GM19025 (cell line): ENCODE data around the gene SMIM33.
"Not testable (repeated sequence)": the region's sequence is repeated elsewhere in the genome, so short reads cannot be mapped to it uniquely, and the experiment has no call there.

Source experiments
- ATAC-seq: cut with Tn5 transposase; IDR thresholded peaks from one replicate; pipeline ENCODE4 v1.9.1; 2021; ENCODE audit warnings: mild to moderate bottlenecking, low read depth, moderate library complexity; ENCODE audit not compliant: unreplicated experiment

Gene SMIM33

DNA sequence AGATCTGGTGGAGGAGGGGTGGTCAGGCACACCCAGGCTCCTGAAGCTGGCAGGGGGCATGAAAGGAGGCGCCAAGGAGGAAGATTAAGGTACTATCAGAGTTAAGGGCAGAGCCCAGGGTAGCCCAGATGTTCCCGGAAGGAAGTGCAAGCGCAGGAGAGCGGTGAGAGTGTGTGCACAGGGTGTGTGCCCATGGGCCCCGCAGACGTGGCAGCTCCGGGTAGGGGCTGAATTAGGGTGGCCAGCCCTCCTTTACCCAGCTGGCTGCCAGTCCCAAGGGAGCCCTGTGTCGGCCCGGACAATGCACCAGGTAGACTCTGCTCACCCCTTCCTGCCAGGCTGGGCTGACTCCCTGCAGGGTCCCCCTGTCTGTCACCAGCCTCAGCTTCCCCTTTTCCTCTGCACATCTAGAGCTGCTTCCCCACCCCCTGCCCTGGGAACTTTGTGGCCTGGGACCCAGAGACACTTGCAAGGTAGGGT is at the start of gene SMIM33:
TSS of gene SMIM33 (plus strand) at position 184 of the 480 bp plus-strand sequence. CDS start at position 302, 118 bp downstream.
- no peak for ATAC-seq

DNA sequence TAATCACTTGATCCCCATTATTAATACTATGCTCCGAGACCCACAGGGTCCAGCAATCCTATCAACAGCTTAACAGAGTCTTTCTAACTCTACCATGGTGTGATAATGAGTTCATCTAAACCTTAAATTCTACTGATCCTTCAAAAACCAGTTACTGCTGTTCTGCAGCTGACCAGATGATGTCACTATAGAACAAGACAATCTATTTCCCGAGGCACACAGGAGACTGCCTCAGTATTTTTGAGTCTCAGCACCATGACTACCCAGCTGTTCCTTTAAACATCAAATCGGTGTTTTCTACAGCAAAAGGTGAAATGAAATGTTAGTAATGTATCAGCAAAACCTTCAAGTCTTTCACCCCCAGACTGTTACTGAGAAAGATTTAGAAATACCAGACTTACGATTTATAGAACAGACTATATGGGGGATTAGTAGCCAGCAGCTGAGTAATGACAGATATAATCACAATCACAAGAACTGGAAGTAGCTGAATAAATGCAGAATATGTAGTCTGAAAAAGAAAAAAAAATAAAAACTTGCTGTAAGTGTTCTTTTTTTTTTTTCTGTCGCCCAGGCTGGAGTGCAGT is 48.4 kb upstream of the SMIM33 start:
- ATAC-seq, result no peak

DNA sequence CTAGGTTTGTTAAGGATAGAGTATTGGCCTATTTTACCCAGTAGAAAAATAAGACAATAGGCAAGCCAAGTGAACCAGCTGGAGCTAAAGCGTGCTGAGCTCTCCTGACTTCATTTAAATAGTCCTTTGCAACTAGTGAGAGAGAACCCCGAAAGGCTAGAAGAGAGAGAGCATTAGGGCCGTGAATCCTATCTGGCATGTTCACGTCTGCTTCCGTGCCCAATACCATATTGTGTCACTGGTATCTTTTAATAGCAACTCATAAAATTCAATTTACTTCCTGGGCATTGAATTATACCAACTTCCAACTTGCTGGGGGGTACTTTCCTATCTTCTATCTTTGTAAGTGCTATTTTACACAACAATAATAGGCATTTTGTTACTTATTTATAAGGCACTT is 45.3 kb upstream of the SMIM33 start:
- ATAC-seq, result no peak

DNA sequence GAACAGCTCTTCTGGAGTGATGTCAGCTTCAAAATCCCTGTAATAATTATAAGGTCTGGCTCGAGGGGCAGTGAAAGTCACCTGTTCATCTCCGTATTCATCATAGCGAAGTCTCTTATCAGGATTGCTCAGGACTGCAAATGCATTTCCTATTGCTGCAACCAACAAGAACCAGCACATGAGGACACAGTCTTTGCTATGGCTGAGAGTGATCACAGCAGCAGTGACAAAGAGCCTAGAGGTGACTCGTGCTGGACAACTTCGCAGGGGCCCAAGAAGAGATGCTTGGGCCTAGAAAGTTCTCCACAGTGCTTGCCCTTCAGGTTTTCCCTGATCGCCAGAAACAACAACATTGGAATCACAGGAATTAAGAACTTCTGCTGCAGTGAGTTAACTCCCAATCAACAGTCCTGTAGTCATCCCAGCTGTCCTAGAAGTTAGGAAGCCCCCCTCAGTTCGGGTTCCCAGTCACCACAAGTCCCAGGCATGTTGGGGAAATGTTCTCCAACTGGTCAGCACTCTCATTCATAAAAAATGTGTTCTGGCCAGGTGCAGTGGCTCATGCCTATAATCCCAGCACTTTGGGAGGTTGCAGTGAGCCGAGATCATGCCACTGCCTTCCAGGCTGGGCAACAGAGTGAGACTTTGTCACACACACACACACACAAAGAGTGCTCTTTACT is 44.5 kb upstream of the SMIM33 start:
- no peak for ATAC-seq

DNA sequence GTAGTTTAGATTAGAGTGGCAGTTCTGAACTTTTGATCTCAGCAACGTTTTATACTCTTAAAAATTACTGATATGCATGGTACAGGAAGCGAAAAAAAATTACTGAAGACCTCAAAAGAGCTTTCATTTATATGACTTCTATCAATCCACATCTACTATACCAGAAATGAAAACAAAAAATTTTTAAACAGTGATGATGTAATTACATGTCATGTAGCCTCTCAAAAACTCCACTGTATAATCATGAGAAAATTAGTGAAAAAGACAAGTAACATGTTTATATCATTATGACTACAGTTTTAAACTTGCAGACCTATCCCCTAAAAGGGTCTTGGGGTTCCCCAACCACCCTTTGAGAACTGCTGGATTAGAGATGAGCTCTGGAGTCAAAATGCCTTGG is 40.8 kb upstream of the SMIM33 start:
- no peak for ATAC-seq

DNA sequence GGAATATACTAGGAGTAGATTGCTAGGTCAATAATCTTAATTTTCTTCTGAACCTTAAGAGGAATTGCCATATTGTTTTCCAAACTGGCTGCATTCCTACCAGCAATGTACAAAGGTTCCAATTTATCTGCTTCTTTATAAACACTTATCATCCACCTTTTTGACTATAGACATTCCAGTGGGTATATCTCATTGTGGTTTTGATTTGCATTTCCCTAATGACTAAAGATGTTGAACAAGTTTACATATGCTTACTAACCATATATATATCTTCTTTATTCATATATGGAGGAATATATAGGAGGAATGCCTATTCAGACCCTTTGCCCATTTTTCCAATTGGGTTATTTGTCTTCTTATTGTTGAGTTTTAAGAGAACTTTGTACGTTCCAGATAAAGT is 39.1 kb upstream of the SMIM33 start:
- ATAC-seq, result no peak

DNA sequence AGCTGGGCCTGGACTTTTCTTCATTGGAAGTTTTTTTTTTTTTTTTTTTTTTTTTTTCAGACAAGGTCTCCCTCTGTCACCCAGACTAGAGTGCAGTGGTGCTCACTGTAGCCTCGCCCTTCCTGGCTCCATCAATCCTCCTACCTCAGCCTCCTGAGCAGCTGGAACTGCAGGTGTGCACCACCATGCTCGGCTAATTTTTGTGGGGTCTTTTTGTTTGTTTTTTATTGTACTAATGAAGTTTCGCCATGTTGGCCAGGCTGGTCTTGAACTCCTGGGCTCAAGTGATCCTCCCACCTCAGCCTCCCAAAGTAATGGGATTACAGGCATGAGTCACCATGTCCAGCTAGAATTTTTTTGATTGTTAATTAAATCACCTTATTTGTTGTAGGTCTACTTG is 35.1 kb upstream of the SMIM33 start:
- no peak for ATAC-seq

DNA sequence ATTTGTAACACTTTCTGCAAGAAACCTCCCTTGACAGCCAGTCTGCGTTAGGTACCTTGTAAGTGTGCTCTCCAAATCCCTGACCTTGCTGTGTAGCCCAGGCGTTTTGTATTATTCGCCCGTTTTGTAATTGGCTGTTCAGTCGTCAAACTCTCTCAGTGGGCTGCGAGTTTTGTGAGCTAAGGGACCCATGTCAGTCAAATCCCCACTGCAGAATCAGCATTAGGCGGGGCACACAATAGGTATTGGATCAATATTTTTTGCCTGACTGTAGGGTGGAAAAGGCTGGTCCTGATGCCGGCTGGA is 32.1 kb upstream of the SMIM33 start:
- no peak for ATAC-seq

DNA sequence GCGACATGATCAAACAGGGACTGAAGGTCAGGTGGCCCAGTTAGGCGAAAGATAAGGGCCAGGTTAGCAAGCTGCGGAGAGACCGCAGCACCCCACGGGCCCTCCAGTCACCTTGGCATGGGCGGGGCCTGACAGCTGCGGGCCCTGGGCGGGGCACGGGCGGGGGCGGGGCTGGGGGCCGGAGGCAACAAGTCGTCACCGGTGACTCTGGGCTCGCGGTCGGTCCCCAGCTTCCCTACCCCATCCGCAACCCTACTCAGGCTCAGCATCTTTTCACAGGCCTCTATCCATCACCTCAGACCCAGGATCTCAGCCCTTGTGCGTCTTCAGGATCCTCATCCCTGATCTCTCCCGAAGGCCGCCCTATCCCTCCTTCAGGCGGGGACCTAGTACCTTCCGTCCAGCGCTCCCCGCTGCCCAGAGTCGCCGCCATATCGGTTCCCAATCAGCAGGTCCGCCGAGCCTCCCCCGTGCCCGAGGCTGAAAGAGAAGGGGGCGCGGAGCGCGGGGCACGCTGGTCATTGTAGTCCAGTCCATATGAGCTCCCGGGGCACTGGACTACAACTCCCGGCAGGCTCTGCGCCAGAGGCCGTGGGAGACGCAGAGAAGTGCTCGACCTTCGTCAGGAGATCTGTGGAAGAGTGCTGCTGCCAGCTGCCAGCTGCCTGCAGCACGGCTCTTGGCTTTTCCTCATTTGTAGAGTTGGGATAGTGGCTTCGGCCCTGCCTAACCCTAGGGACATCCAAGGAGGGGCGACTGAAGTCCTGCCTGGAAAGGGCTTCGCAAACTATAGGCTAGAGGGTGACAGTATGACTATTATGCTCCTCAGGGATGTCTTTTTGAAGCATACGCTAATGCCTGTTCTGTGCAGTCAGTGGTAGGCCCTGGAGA is 31.5 kb upstream of the SMIM33 start, which contains the start of gene DNAJC18:
TSS of gene DNAJC18 (minus strand) at position 513 of the 891 bp plus-strand sequence. CDS start at position 433, 80 bp downstream.
- ATAC-seq, result peak; percentile 71

DNA sequence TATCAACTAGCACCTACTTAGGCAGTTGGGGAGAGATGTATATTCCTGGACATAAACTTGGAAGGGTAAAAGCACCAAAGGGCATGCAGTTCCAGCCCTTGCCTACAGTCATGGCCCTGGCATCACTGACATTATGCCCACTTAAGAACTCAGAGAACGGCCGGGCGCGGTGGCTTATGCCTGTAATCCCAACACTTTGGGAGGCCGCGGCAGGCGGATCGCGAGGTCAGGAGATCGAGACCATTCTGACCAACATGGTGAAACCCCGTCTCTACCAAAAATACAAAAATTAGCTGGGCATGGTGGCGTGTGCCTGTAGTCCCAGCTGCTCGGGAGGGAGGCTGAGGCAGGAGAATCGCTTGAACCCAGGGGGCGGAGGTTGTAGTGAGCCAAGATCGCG is 30.4 kb upstream of the SMIM33 start:
- not testable (repeated sequence) for ATAC-seq

DNA sequence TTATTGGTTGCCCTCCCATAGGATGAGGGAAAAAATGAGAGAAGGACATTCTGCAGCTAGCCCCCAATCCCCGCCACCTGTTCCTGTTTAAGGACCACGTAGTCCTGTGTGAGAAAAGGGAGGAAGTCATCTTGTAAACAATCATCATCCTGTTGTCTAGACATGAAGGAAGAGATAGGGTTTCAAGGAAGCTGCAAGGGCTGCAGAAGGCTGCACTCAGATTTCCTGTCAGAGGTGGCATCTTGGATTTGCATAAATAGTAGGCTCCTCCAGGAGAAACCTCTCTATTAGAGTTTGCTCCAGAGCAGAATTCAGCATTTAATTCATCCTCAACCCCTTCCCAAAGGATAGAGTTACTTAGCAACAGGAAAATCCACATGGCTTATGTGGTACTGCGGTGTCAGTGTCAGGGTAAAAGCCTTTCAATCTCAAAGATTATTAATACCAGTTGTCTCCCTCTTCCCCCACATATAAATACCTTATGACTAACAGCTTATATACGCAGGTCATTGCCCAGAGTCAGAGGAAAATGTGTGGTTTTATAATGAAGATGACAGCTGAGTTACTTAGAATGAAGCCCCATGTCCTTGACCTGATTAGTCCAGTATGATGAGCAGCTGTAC is 26.9 kb upstream of the SMIM33 start:
- ATAC-seq, result no peak

DNA sequence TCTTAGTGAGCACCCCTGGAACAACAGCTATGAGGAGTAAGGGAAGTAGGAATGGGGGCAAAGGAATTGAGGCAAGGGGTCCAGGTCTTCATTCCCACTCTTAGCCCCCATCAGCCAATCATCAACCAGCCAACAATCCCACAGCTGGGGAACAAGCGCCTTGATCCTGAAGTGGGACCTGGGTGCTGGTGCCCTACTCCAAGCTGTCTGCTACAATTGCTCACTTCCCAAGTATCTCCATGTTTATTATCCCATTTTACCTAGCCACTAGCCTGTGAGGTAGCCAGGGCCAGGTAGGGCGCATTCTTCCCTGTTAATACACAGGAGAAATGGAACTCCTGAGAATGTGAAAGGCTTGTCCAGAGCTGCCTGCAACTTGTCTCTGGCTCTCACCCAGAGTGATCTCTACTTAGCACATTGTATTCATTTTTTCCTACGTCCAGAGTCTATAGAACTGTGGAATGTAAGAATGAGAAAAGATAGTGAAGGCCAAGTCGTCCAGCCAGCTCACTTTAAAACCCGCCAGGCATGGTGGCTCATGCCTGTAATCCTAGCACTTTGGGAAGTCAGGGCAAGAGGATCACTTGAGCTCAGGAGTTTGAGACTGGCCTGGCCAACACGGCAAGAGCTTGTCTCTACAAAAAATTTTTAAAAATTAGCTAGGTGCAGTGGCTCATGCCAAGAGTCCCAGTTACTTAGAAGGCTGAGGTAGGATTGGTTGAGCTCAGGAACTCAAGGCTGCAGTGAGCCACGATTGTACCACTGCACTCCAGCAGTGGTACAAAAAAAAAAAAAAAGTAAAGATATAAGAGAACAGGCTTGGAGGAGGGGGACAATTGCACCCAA is 25.3 kb upstream of the SMIM33 start:
- ATAC-seq, result no peak

DNA sequence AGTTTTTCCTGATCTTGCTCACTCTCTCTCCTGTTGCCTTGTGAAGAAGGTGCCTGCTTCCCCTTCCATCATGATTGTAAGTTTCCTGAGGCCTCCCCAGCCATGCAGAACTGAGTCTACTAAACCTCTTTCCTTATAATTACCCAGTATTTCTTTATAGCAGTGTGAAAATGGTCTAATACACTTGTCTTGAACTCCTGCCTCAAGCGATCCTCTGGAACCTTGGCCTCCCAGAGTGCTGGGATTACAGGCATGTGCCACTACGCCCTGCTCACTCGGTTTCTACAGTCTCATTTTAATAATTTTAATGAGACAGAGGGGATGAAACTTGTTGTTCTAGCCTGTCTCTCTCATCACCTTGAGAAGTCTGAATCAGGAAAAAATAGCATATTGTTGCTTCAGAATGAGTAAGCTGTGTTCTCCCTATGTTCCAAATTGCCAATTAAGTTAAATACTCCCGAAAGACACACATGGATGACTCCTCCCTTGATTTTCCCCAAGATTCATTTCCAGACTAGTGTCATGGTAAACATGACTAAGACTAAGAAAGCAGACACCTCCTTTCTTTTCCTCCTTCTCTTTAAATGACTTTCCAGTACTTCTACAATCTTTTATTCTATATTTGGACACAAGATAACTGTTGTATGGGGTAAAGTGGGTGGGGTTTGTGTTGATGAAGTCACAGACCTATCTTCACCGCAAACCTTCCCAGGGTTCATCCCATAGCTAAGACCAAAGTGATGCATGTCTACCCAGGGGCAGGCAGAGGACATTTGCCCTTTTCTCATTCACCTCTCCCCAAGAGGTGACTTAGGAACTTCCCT is 23.6 kb upstream of the SMIM33 start:
- ATAC-seq, result peak; percentile 59

DNA sequence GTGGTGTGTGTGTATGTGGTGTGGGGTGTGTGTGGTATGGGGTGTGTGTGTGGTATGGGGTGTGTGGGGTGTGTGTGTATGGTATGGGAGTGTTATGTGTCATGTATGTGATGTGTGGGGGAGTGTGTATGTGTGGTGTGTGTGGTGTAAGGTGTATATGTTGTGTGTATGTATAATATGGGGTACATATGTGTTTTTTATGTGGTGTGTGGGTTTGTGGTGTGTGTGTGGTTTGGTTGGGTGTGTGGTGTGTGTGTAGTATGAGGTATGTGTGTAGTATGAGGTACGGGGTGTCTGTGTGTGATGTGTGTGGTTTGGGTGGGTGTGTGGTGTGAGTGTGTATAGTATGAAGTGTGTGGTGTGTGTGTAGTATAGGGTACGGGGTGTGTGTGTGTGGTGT is 19.6 kb upstream of the SMIM33 start:
- no peak for ATAC-seq

DNA sequence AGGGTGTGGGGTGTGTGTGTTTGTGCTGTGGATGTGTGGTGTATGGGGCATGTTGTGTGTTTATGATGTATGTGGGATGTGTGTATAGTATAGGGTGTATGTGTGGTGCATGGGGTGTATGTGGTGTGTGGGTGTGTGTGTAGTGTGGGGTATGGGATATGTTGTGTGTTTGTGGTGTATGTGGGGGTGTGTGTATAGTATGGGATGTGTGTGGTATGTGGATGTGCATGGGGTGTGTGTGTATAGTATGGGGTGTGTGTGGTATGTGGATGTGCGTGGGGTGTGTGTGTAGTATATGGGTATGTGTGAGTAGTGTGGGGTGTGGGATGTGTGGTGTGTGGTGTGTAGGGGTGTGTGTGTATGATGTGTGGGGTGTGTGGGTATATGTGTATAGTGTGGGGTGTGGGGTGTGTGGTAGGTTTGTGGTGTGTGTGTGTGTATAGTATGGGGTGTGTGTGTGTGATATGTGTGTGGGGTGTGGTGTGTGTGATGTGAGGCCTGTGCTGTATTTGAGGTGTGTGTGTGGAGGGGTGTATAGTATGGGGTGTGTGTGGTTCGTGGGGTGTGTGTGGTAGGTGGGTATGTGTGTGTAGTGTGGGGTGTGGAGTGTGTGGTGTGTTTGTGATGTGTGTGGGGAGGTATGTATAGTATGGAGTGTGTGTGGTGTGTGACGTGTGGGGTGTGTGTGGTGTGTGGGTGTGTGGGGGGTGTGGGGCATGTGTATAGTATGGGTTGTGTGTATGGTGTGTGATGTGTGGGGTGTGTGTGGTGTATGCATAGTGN is 18.7 kb upstream of the SMIM33 start:
- no peak for ATAC-seq

DNA sequence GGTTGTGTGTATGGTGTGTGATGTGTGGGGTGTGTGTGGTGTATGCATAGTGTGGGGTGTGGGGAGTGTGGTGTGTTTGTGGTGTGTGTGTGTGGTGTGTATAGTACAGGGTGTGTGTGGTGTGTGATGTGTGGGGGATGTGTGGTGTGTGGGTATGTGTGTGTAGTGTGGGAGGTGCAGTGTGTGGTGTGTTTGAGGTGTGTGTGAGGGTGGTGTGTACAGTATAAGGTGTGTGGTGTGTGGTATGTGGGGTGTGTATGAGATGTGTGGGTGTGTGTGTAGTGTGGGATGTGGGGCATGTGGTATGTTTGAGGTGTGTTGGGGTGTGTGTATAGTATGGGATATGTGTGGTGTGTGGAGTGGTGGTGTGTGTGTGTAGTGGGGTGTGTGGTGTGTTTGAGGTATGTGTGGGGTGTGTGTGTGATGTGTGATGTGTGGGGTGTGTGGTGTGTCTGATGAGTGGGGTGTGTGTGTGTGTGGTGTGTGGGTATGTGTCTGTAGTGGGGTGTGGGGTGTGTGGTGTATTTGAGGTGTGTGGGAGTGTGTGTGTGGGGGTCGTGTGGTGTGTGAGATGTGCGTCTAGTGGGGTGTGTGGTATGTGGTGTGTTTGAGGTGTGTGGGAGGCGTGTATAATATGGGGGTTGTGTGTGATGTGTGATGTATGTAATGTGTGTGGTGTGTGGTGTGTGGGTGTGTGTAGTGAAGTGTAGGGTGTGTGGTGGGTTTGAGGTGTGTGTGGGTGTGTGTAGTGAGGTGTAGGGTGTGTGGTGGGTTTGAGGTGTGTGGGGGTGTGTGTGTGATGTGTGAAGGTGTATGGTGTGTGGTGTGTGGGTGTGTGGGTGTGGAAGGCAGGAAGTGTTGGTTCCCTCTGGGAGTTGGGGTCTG is 16.9 kb upstream of the SMIM33 start:
- no peak for ATAC-seq

DNA sequence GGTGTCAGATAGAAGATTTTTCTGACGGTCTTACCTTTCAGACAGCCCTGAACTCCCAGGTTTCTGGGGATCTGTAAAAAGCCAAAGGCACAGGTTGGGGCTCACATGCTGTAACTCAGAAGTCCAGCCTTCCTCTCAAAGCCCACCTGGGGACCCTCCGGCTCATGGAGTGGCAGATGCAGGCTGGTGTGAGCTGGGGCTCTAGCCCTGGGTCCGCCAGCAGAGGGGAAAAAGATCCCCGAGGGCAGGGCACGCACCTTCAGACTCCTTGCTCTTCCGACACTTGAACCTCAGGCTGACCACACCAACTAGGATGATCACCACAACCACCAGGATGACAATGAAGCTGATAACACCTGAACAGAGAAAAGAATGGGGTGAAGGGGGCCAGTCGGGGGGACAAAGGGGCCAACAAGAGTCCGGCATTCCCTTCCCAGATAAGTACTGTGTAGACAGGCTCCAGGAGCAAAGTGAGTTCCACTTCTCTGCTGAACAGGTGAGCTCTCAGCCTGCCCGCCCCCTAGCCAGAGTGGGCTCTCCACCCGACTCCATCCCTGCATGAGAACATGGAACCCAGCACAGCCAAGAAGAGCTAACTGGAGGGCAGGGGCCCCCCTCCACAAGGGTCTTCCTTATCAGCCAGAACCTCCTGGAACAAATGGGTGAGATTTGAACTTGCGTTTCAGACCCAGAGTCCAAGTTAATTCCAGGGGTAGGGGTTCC is 16.1 kb upstream of the SMIM33 start:
- no peak for ATAC-seq
